OCI-LY3 (cell line): Measurements from ENCODE around the gene BRF1.

Experiments
- CTCF ChIP-seq: fragments of 200-600, 300-600 bp; sonication (generic); IDR thresholded peaks from 2 replicates; pipeline ENCODE4 v1.5.1; 2014; ENCODE audit warnings: antibody characterized with exemption, low read length, low read depth
- EZH2phosphoT487 ChIP-seq: fragments of 200-600 bp; shearing (Covaris generic); IDR thresholded peaks from 2 replicates; pipeline ENCODE4 v1.6.1; 2018; ENCODE audit warnings: antibody characterized with exemption, mixed run types, low read depth

- no peak for TF ChIP-seq CTCF
- TF ChIP-seq EZH2phosphoT487, result no peak
These were observed 96.4 kb downstream of the BRF1 start for GRCh38 chr14:105204206-105204930.
